OCI-LY3 (cell line): ENCODE measurements around the gene VPS25.

Experiments used
- EZH2phosphoT487 ChIP-seq: fragments of 200-600 bp; shearing (Covaris generic); IDR thresholded peaks from 2 replicates; pipeline ENCODE4 v1.6.1; 2018; ENCODE audit warnings: antibody characterized with exemption, mixed run types, low read depth
- TF ChIP-seq, protein P1 (sequence below): fragments of 200-600, 300-600 bp; sonication (generic); IDR thresholded peaks from 2 replicates; pipeline ENCODE4 v1.5.1; 2014; ENCODE audit warnings: antibody characterized with exemption, low read length, low read depth

DNA sequence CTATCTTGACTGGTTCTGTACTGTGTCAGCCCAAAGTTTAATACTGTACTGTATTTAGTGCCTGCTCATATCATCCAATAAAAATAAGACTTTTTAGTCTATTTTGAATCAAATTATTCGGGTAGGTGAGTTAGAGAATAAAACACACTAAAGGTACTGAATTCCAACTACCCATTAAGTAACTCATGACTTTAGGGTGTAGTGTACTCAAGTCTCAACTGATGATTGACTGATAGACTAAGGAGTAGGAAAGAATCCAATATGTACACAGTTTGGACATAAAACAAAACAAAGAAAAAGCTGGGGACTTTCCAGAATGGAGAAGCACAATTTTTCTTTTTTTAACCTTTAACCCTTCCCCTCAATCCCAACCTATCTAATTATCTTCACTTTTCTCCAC is 32.5 kb upstream of the VPS25 start:
- TF ChIP-seq, protein P1, sequence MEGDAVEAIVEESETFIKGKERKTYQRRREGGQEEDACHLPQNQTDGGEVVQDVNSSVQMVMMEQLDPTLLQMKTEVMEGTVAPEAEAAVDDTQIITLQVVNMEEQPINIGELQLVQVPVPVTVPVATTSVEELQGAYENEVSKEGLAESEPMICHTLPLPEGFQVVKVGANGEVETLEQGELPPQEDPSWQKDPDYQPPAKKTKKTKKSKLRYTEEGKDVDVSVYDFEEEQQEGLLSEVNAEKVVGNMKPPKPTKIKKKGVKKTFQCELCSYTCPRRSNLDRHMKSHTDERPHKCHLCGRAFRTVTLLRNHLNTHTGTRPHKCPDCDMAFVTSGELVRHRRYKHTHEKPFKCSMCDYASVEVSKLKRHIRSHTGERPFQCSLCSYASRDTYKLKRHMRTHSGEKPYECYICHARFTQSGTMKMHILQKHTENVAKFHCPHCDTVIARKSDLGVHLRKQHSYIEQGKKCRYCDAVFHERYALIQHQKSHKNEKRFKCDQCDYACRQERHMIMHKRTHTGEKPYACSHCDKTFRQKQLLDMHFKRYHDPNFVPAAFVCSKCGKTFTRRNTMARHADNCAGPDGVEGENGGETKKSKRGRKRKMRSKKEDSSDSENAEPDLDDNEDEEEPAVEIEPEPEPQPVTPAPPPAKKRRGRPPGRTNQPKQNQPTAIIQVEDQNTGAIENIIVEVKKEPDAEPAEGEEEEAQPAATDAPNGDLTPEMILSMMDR, result no peak
- TF ChIP-seq EZH2phosphoT487, result no peak
